K562 (cell line): Measurements from ENCODE around the gene ZNF358. TPM values are rescaled to one million over a fixed set of nuclear protein-coding genes. Genes with fewer than 3 reads are reported as not detected.

Source experiments
- CHD7 ChIP-seq: fragments of 200-600 bp; sonication (generic); IDR thresholded peaks from one replicate; pipeline ENCODE4 v1.6.1; 2012; ENCODE audit warnings: mild to moderate bottlenecking, low read depth, low read length, inconsistent platforms
- NFIX ChIP-seq: fragments of 250-450 bp; sonication (Bioruptor Pico); IDR thresholded peaks from 2 replicates; pipeline ENCODE4 v1.4.0; 2020; ENCODE audit warnings: low read depth, mild to moderate bottlenecking, moderate library complexity
- RBM25 ChIP-seq: fragments of 200-400 bp; formaldehyde crosslinking; IDR thresholded peaks from 2 replicates; pipeline ENCODE4 v1.6.1; 2018; ENCODE audit warnings: low read length, low read depth, moderate library complexity; ENCODE audit not compliant: severe bottlenecking
- SMARCE1 ChIP-seq: fragments of 450-650 bp; IDR thresholded peaks from 2 replicates; pipeline ENCODE4 v1.7.1; 2016; ENCODE audit warnings: mild to moderate bottlenecking
- TFAM ChIP-seq: fragments of 250-450 bp; sonication (Bioruptor Pico); conservative IDR thresholded peaks from 2 replicates; pipeline ENCODE4 v1.5.0; 2021; ENCODE audit warnings: mild to moderate bottlenecking, moderate library complexity
- XRCC3 ChIP-seq: fragments of 450-650 bp; IDR thresholded peaks from 2 replicates; pipeline ENCODE4 v1.6.1; 2017; ENCODE audit warnings: mild to moderate bottlenecking, moderate library complexity
- ZNF23 ChIP-seq: fragments of 250-450 bp; sonication (Bioruptor Pico); IDR thresholded peaks from 2 replicates; pipeline ENCODE4 v1.4.0; 2020; ENCODE audit warnings: mild to moderate bottlenecking
- ZNF41 ChIP-seq: fragments of 250-450 bp; sonication (Bioruptor Pico); conservative IDR thresholded peaks from 2 replicates; pipeline ENCODE4 v1.4.0; 2020; ENCODE audit warnings: mild to moderate bottlenecking
- polyA plus RNA-seq, 8 experiments: library from polyadenylated mRNA; depleted of rRNA in 4 of 8; stranded (reverse) in 5 of 8; unstranded in 3 of 8; fragments of >200 nt; fragmentation: Nextera tagmentation in 2 of 8; fragmentation: Illumina TruSeq in 1 of 8; extraction: Ambion mirVana in 2 of 8; extraction: Trizol in 1 of 8; gene quantifications; 2 replicates each; pipeline versions ENCODE4 v1.2.1 to v1.2.3, GENCODE V29; 2011 to 2014; ENCODE audit warnings: inconsistent platforms in 1 of 8, missing spikeins in 1 of 8
- total RNA-seq, 7 experiments: library from RNA; depleted of rRNA in 6 of 7; stranded (reverse); fragments of >200 nt in 6 of 7; fragmentation: Illumina TruSeq in 2 of 7; extraction: Trizol in 2 of 7; gene quantifications; 2 replicates each; pipeline versions ENCODE4 v1.2.1 to v1.2.3, GENCODE V29; 2011 to 2021; ENCODE audit warnings: low replicate concordance in 1 of 7
- TF ChIP-seq, protein P1 (sequence below): fragments of 450-650 bp; formaldehyde crosslinking; IDR thresholded peaks from 2 replicates; pipeline ENCODE4 v1.4.0; 2020; ENCODE audit warnings: mild to moderate bottlenecking, moderate library complexity

The ZNF358 gene
- total and polyA plus RNA-seq, 9 of the 15 experiments (the other 6 are each of a cell fraction or from before 2014, with no cell fraction given), result 0.04 to 17.2 (median 4.9) TPM

DNA sequence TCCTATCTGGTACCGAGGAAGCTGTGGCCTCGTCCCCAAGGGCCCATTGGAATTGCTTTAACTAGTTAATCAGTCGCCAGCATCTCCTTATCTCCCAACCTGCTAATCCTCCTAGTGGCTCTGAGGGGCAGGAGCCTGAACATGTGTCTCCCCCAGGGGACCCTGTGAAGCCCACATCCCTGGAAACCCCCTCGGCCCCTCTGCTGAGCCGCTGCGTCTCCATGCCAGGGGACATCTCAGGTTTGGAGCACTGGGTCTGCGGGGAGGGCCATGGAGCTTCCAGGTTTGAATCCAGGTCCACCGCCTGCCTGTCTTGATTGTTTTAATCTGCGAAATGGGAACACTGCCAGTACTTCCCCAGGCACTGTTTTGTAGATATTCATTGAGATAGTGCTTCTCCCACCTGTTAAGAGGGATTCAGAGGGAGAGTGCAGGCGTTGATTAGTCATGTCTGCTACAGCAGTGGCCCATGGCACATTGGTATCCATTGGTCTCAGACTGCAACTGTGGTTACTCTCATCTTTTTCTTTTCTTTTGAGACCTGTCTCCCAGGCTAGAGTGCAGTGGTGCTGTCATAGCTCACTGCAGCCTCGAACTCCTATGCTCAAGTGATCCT is 26.0 kb downstream of the ZNF358 start (continued):
- TF ChIP-seq XRCC3 (no peak), ZNF41 (CRISPR knock-in tag) (no peak), NFIX (no peak), RBM25 (no peak), CHD7 (no peak), TFAM (CRISPR knock-in tag) (no peak), ZNF23 (CRISPR knock-in tag) (peak; percentile 90), SMARCE1 (no peak)
- TF ChIP-seq, protein P1, sequence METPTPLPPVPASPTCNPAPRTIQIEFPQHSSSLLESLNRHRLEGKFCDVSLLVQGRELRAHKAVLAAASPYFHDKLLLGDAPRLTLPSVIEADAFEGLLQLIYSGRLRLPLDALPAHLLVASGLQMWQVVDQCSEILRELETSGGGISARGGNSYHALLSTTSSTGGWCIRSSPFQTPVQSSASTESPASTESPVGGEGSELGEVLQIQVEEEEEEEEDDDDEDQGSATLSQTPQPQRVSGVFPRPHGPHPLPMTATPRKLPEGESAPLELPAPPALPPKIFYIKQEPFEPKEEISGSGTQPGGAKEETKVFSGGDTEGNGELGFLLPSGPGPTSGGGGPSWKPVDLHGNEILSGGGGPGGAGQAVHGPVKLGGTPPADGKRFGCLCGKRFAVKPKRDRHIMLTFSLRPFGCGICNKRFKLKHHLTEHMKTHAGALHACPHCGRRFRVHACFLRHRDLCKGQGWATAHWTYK (CRISPR knock-in tag), result no peak
